Adipose tissue (tissue), 3 donors: ENCODE data around the gene SPDYC. TPM values are rescaled to one million over a fixed set of nuclear protein-coding genes. Genes with fewer than 3 reads are reported as not detected.
"Not testable (repeated sequence)": the region's sequence is repeated elsewhere in the genome, so short reads cannot be mapped to it uniquely, and the experiment has no call there.

Experiments used
- H3K27ac ChIP-seq: one replicate; pipeline ENCODE4 v1.5.1; 2013; ENCODE audit warnings: low read depth, low read length
- WGBS, 3 donors: extraction: QIAGEN DNeasy Blood & Tissue Kit; methylation state at CpG; one replicate each; pipeline ENCODE4 v1.1.7; 2013; 5-methylcytosine and 5-hydroxymethylcytosine counted together
- polyA plus RNA-seq, 3 donors: library from polyadenylated mRNA; stranded (reverse); fragments of 200-250 nt; gene quantifications; one replicate each; pipeline ENCODE4 v1.2.3, GENCODE V29; 2013
- donor health status: healthy with polysubstance abuse.
- donor health status: Bipolar disorder and iron deficiency.
- donor health status: healthy.

The SPDYC gene
- polyA plus RNA-seq, 3 donors: not detected

DNA sequence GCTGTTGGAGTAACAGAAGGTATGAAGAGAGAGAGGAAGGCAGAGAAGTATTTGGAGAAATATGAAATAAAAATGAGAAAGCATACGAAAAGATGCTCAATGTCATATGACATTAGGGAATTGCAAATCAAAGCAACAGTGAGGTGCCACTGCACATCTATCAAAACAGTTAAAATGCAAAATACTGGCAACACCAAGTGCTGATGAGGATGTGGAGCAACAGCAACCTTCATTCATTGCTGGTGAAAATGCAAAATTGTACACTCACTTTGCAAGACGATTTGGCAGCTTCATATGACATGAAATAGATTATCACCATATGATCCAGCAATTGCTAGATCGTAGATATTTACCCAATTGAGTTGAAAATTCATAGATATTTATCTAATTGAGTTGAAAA lies 9.4 kb upstream of the SPDYC start:
- 74 to 80% (median 79%) methylated on average over 3 of the region's 3 CpGs for WGBS, 3 donors
- H3K27ac ChIP-seq: no peak overlapping the region

DNA sequence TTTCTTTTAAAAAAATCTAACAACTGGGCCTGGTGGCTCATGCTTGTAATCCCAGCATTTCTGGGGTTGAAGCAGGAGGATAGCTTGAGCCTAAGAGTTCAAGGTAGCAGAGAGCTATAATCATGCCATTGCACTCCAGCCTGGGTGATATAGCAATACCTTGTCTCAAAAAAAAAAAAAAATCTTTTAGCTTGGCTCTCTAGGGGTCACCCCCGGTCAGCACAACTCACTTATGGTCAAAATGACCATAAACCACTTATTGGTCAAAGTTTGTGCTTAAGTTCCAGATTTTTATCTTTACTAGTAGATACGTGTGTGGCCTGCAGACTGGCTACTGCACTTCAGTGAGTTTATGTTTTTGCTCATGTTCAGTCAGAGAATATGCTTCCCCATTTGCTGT lies 6.3 kb upstream of the SPDYC start:
- no peak overlapping the region for H3K27ac ChIP-seq
- WGBS, 3 donors: 79 to 92% (median 86%) methylated on average over 2 of the region's 2 CpGs

DNA sequence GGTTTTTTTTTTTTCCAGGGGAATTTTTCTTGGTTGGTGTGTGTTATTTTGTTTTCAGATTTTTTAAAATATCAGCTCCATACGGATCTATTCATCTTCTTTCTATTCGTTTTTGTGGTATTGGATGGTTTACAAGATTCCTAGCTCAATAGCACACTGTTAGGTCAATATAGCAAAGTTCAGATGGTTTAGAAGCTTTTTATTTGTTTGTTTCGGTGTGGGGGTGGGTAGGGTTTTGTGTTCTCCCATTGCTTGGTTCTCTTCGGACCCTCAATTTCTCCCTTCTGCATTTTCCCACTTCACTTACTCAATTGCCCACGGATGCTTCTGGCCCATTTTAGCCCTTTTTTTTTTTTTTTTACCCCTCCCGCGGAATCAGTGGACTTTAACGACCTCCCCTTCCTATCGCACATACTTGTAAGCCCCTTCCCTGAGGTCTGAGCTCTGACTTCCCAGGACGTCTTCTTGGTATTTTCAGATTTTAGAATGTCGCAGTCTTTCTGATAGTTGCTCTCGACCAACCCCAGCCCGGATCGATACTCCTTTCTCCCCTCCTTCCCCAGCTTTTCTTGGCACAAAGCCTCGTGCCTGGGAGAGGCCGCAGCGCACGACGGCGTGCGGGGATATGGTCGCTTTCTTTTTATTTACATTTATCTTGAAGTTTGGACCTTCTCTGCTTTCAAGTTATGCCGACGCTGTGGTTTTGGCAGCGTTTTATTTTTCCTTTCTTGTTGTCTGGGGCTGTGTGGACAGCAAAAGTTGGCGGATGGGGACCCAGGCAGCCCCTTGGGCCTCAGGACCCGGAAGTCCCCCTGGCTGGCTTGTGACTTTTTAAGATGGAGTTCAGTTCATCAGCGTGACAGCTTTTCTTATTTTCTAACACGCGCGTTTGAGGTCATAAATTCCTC lies 4.4 kb upstream of the SPDYC start:
- 33 to 64% (median 46%) methylated on average over 31 of the region's 31 CpGs for WGBS, 3 donors
- no peak overlapping the region for H3K27ac ChIP-seq

DNA sequence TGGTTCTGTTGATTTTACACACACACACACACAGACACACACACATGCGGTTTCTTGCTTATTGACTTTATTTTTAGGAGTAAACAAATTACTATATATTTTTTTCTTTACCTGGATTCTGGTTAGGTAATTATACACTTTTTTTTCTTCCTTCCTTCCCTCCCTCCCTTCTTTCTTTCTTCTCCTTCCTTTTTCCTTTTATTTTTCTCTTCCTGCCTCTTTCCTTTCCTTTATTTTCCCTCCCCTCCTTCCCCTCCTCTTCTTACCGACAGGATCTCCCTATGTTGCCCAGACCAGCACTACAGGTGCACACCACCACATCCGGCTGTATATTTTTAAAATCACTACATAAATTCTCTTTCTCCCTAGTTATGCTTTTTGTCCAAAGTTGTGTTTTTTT lies 3.1 kb upstream of the SPDYC start:
- WGBS, 3 donors: 76 to 89% (median 88%) methylated on average over 3 of the region's 3 CpGs

DNA sequence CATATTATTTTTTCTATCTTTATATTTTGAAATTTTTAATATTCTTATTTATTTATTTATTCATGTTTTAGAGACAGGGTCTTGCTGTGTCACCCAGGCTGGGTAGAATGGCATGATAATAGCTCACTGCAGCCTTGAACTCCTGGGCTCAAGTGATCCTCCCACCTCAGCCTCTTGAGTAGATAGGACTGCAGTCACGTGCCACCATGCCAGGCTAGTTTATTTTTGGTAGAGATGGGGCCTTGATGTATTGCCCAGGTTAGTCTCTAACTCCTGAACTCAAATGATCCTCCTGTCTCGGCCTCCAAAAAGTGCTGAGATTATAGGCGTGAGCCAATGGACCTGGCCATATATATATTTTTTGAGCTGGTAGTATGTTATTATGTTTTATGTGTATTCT lies 2.4 kb upstream of the SPDYC start:
- no peak overlapping the region for H3K27ac ChIP-seq
- 89 to 95% (median 94%) methylated on average over 3 of the region's 3 CpGs for WGBS, 3 donors

More for the DNA sequence above, 3.1 kb upstream of the SPDYC start:
- no peak overlapping the region for H3K27ac ChIP-seq

DNA sequence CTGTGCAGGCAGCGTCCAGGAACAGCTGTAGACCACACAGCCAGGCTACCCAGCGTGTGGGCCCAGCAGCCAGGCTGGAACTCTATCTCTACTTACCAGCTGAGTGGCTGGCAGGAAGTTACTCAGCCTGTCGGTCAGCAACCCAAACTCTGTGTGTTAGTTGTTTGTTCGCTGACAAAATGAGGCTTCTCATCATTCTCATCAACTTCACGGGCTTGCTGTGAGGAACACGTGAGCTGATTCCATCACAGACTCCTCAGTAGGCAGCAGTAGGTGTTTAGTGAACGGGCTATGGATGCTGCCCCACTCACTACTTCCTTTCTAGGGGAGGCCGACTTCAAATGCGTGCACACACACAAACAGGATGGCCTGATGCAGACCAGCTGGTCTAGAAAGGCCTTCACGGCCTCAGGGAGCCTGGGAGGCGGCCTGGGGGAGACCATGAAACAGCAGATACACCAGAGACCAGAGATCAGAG lies 830 bp upstream of the SPDYC start:
- WGBS, 3 donors: 51 to 81% (median 63%) methylated on average over 11 of the region's 11 CpGs

DNA sequence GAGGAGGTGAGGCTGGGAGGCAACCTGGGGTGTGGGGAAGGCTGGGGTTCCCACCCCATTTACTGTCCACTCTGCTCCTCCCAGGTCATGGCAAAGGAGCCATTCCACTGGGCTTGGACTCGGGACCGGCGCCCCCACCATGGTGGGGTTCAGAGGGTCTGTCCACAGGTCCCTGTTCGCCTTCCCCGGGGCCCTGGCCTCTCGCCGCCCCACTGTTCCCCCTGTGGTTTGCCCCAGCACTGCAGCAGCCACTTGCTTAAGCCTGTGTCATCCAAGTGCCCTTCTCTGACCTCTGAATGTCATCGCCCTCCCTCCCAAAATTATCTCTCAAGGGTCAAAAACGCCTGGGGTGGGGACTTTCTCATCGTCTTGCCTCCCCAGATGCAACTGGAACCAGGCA lies 2.6 kb downstream of the SPDYC start:
- 81 to 83% (median 82%) methylated on average over 9 to 10 of the region's 10 CpGs for WGBS, 3 donors
- H3K27ac ChIP-seq: no peak overlapping the region

More for the DNA sequence above, 830 bp upstream of the SPDYC start:
- H3K27ac ChIP-seq: no peak overlapping the region

DNA sequence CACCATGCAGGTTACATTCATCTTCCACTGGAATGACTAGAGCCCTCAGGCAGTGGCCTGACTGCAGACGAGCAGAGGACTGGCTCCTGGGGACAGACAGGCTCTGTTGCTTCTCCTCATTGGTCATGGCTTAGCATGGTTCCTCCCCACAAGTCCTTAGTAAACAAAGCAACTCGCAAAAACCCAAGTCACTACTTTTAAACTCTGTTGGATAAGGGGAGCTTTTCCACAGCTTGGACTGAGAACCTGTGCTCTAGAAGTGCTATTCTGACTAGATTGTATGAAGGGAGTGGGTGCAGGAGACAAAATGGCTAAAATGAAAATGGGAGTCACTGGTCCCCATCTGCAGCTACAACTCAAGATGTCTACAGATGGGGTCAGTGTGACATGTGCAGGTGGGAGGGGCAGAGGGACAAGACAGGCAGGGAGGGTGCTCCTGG lies 4.6 kb downstream of the SPDYC start:
- not testable (repeated sequence) for H3K27ac ChIP-seq
- WGBS, 3 donors: 54 to 64% (median 62%) methylated on average over 2 of the region's 2 CpGs

DNA sequence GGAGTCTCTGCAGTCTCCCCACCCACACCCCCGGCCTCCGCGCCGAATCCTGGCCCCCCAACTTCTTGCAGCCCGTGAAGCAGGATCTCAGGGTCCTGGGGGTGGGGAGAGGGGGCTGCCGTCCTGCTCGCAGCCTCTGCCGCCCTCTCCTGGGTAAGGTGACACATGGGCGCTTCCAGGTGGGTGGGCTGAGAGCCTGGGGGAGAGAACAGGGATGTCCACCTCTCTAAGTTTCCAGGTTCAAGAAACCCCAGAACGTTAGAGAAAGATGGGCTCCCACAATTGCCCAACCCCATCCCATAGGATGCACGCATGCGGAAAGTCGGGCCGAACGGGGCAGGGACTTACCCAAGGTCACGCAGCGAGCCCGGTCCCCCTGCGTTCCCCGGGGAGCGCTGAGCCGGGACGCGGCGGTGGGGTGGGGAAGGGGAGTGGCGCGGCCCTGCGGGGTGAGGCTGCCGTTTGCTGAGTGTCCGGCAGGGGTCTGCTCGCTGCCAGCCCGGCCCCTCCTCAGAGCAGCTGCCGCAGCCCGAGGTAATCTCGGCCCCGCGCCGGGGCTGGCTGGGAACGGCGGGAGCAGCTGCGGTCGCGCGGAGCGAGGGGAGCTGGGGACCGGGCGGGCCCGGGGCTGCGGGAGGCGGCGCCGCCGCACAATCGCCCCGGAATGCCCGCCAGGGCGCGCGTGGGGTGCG lies 11.0 kb downstream of the SPDYC start:
- WGBS, 3 donors: 1 to 2% (median 2%) methylated on average over 33 to 60 of the region's 60 CpGs
- no peak overlapping the region for H3K27ac ChIP-seq

DNA sequence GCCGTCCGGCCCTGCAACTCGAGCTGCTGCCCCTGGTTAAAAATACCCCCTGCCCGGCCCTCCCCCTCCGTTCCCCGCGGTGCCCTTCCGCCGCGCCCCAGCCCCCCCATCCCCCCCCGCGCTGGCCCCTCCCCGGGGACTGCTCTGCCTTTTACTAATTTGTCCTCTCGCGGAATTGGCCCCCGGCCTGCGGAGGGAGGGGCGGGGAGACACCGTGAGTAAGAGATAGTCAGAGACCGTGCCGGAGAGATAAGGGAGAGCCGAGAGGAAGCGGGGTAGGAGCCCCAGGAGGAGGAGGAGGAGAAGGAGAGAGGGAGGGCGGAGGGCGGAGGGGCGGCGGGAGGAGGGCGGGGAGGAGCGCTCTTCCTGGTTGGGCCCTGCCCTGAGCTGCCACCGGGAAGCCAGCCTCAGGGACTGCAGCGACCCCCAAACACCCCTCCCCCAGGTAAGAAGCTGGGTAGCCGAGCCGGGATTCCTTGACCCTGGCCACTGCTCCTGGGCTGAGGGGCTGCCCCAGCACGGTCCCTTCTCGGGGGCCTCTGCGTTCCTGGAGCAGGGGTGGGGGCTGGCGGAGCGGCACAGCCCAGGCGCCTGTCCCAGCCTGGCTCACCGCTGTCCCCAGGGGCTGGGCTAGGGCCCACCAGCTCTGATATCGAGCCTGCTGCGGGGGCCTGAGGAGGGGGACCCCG lies 11.7 kb downstream of the SPDYC start, which contains the start of gene CAPN1:
Gene CAPN1, plus strand, starts transcription at position 360 of the 689 bp plus-strand sequence. CDS start 774 bp downstream, outside the sequence.
- WGBS, 3 donors: 1 to 2% (median 1%) methylated on average over 21 to 42 of the region's 43 CpGs
- peak within 1 kb of the TSS; percentile 23 for H3K27ac ChIP-seq

DNA sequence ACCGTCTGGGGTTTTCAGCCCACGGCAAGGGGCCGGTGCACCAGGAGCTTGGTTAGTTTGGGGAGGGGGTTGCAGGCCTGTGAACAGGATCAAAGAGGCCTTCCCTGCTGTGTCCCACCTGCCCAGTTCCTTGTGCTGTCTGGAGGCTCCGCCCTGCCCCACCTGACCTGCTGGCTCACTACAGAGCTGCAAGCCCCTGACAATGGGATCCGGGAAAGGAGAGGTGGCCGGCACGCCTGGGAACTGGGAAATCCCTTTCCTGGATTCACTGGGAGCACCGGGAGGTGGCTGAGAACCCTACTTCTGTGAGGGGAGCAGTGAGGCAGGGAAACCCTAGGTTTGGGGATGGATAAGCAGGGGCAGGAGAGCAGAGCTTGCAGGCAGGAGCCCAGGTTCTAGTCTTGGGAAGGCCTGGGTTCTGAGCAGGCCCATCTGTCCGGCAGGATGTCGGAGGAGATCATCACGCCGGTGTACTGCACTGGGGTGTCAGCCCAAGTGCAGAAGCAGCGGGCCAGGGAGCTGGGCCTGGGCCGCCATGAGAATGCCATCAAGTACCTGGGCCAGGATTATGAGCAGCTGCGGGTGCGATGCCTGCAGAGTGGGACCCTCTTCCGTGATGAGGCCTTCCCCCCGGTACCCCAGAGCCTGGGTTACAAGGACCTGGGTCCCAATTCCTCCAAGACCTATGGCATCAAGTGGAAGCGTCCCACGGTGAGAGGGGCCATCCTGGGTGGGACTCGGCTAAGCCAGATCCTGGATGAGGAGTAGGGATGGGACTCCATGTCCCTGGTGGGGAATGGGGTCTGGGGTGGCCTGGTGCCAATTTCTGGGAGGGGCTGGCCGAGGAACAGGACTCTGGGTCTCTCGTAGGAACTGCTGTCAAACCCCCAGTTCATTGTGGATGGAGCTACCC lies 12.5 kb downstream of the SPDYC start:
- H3K27ac ChIP-seq: peak overlapping the region; percentile 23
- WGBS, 3 donors: 42 to 46% (median 42%) methylated on average over 23 of the region's 23 CpGs

DNA sequence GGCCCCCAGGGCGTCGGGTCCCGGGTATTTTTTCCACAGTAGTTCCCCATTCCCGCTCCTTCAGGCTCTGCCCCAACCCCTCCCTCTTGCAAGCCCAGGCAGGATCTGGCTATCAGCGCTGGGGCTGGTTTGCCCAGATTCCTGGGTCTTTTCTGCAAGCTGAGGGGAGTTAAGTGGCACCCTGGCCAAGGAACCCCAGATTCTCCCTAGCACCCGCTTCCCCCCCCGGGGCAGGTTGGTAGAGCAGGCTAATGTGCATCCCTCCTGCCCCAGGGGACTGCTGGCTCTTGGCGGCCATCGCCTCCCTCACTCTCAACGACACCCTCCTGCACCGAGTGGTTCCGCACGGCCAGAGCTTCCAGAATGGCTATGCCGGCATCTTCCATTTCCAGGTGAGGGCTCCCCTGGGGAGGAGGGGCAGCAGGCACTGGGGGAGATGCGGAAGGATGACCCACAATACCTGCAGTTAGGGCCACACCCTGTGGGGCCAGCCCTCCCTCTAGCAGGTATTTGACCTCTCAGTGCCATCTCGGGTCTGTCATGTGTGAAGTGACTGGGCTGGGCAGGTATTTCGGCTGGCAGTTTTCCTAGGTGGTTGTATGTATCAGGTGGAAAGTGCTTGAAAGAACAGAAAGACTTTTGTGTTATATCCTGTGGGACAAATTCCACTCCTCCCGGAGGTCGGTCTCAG lies 13.3 kb downstream of the SPDYC start:
- H3K27ac ChIP-seq: no peak overlapping the region
- 65 to 84% (median 71%) methylated on average over 19 of the region's 19 CpGs for WGBS, 3 donors

DNA sequence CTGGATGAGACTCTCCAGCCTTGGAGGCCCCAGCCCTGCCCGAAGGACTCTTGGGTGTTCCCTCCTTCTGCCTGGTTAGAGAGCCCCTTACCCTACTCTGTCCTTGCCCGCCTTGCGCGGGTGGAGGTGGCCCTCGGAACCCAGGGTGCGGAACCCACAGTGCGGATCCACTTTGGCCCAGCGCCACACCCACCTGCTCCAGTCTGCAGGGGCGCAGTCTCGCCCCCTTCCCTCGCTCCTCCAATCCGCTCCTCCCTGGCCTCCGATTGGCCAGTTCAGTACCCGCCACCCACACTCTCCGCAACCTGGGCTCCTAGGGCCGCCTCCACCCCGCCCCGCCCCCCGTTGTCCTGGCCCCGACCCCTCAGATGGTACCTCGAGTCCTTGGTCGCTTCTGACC lies 14.1 kb downstream of the SPDYC start:
- no peak overlapping the region for H3K27ac ChIP-seq
- WGBS, 3 donors: 75 to 88% (median 82%) methylated on average over 20 to 22 of the region's 22 CpGs

DNA sequence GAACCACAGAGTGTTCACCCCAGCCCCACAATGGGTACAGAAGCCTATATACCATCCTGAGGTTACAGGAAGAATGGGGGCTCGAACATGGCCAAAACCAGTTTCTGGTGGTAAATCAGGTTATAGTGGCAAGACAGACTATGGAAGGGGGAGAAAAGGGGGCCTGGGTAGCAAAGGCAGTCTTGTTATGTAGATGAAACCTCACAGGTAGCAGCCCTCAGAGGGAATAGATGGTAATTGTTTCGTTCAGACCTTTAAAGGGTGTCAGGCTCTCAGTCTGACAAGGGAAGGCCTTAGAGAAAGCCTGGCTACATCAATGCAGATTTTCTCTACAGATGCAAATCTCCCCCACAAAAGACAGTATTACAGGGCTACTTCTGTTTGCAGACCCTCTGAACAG lies 15.1 kb downstream of the SPDYC start:
- 81 to 95% (median 93%) methylated on average over 2 of the region's 2 CpGs for WGBS, 3 donors
- H3K27ac ChIP-seq: no peak overlapping the region

DNA sequence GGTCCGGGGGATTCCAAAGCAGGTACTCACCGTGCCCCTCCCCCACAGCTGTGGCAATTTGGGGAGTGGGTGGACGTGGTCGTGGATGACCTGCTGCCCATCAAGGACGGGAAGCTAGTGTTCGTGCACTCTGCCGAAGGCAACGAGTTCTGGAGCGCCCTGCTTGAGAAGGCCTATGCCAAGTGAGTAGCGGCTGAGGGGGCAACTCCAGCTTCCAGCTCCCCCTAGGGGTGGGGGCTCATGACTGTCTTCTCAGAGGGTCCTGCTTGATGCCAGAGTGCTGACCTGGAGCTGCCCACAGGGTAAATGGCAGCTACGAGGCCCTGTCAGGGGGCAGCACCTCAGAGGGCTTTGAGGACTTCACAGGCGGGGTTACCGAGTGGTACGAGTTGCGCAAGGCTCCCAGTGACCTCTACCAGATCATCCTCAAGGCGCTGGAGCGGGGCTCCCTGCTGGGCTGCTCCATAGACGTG lies 15.9 kb downstream of the SPDYC start:
- H3K27ac ChIP-seq: no peak overlapping the region
- 82 to 87% (median 85%) methylated on average over 18 of the region's 18 CpGs for WGBS, 3 donors

DNA sequence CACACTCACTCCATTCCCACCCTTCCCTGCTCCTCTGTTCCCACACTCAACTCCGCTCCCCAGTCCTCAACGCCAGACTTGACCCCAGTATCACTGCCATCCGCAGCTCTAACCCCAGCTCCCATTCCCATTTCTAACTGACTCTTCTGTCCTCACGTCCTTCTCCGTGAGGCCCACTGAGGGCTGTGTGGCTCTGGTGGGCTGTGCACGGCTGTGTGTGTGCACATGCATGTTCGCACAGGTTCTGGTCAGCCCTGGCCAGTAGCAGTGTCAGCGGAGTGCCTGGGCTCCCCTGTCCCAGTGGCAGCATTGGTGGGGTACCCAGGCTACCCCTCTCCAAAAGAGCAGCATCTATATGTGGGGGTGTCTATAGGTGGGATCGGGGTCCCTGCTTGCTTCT lies 16.7 kb downstream of the SPDYC start:
- WGBS, 3 donors: 91 to 99% (median 95%) methylated on average over 9 of the region's 9 CpGs
- no peak overlapping the region for H3K27ac ChIP-seq

DNA sequence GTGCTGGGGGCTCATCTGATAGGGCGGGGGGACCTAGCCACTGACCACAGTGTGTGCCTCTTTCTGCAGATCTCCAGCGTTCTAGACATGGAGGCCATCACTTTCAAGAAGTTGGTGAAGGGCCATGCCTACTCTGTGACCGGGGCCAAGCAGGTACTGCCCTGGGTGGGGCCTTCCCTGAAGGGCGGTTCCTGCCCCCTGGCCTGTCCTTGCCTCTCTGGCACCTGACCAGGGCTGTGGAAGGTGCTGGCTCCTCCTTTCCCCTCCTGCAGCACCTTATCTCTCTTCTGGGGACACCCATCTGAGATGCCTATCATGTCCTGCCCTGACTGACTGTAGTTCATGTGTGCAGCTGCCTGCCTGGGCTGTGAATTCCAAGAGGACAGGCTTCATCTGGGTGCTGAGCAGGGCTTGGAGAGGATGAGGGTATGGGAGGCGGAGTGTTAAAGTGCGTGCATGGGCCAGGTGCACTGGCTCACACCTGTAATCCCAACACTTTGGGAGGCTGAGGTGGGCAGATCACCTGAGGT lies 17.2 kb downstream of the SPDYC start:
- WGBS, 3 donors: 91 to 95% (median 94%) methylated on average over 6 of the region's 6 CpGs
- H3K27ac ChIP-seq: no peak overlapping the region
